ENCODE results near the gene GLMN. TPM values are rescaled to one million over a fixed set of nuclear protein-coding genes. Genes with fewer than 3 reads are reported as not detected.

Gene GLMN
- total RNA-seq, 1 donor from 2014 or later, result 17.6 TPM

Other genes starting within 250 kb of the GLMN start
- gene SETSIP, start 223.6 kb downstream of the GLMN start, total RNA-seq, result not detected
- gene BTBD8, start 218.6 kb downstream of the GLMN start, total RNA-seq, result 8.1 TPM
- gene C1orf146, start 81.1 kb downstream of the GLMN start, total RNA-seq, result not detected
- 19.0 TPM for gene RPAP2, start 72 bp upstream of the GLMN start, total RNA-seq
- 2.6 TPM for gene GFI1, start 187.9 kb upstream of the GLMN start, total RNA-seq